SK-MEL-5 (cell line): ENCODE data around the gene TDRD15. TPM values are rescaled to one million over a fixed set of nuclear protein-coding genes. Genes with fewer than 3 reads are reported as not detected.
"Not testable (repeated sequence)": the region's sequence is repeated elsewhere in the genome, so short reads cannot be mapped to it uniquely, and the experiment has no call there.

Experiments
- DNase-seq: peaks from one replicate; pipeline ENCODE4 v3.0.0-alpha.2; 2016; ENCODE audit warnings: low read depth, low spot score
- in situ Hi-C: cut with HindIII; loops from 2 replicates; pipeline ENCODE4 v1.10.0; 2016; ENCODE audit warnings: low sequenced_read_pairs, high pct_unique_total_duplicates, low pct_unique_long_range_greater_than_20kb
- total RNA-seq: library from RNA; depleted of rRNA; stranded (reverse); fragments of >200 nt; shearing (Covaris generic); gene quantifications from 2 replicates; pipeline ENCODE4 v1.2.3, GENCODE V29; 2014

The TDRD15 gene
- total RNA-seq, 1 experiment from 2014 or later, result 0.16 TPM

DNA sequence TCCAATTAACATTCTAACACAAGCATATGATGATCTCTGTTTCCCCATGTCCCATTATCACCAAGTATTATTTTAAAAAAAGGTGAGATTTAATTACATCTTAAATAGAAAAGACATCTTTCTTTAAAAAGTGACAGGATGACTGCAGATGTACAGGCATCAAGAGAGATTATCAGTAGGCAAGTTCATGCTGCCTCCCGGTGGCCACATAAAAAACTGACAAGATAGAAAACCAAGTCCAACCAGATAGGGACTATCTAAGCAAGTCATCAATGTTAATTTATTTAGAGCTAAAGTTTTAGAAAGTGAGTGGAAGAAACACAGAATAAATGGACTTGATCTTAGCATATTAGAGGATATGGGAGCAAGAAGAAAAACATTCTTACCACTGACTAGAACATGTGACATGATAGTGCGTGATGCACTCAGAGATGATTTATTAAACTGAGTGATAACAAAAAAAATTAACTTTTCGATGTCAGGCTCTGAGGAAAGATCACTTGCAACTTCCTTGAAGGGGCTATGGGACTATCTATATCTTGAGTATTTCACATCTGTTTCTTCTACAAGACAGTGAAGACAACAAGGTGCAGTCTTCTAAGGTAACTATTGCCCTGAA is 5.4 kb upstream of the TDRD15 start:
- in situ Hi-C loops, result no loop called here
- peak; percentile 76 for DNase-seq

DNA sequence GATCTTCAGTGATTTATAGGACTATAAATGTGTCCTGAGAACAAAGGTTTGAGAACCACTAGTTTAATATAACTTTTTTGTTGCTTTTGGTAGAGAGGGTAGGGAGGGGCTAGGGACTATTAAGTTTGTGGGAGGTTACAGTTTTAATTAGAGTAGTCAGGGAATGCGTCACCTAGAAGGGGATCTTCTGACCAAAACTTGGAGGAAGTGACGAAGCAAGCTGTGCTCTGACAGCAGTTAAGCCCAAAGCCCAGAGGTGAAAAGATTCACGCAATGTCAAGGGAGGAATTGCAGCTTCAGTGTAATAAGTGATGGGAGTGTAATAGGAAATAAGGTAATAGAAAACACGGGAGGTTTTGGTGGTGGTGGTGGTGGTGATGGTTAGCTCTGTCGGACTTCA is 8.1 kb downstream of the TDRD15 start:
- no peak for DNase-seq
- in situ Hi-C loops, result no loop called here

DNA sequence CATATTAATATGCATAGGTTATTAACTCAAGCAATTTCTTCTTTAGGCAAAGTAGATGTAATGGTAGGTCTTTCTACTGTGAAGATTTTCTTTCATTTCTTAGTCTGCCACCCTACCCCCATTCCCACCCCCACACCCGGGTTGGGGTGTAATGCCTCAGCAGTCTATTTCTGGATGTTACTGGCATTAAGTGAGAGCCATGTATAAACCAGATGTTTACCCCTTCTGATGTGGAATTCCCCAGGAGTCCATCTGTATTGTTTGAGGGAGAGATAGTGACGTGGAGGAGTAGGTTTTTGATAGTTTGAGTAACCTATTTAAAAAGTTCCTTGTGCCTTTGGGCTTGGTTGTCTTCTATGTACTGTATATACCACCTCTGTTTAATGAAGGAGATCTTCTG is 11.8 kb downstream of the TDRD15 start:
- in situ Hi-C loops, result no loop called here
- DNase-seq, result no peak

DNA sequence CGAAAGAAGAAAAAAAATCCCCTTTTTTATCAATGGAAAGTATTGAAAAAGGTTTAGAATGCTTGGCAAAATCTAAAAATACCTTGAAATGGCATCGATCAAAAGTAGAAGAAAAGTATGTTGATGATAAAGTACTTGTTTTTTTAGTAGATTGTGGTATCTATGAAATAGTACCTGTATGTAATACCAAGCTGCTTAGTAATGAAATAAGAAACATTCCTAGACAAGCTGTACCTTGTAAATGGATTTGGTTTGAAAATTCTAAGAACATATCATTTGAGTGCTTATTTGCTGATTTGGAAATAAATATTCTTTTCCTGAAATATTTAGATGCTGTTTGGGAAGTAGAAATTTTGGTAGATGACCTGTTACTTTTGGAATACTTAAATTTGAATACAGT is 18.4 kb downstream of the TDRD15 start:
- DNase-seq, result no peak
- in situ Hi-C loops, result no loop called here

DNA sequence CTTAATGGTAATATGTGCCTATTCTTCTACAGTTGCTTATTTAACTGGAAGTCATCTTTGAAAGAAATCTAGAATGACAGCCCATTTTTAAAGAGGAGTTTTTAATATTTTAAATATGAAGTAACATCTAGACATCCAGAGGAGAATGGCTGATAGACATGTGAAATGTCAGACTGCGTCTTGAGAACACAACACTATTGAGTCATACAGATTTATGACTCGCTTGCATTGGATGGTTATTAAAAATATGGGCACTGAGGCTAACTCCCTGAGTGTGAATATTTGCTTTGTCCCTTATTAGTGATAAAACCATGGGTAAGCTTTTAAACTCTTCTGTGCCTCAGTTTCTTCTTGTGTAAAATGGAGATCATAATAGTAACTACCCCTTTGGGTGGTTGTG is 22.9 kb downstream of the TDRD15 start:
- DNase-seq, result no peak
- in situ Hi-C loops, result no loop called here

DNA sequence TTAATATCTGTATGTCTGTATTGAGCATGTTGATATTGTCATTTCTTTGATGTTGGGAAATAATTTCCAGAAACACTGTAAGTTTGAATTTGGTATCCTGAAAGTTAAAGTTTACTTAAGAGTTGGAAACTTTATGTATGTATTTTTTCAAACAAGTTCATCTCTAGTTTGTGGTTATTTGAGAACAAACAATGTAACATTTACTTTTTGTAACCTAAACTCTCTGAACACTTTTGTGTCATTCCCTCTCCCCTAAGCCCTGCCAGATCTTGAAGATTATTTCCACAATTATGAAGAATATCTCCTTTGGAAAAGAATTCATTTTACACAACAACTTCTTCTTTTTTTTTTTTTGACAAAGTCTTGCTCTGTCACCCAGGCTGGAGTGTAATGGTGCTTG is 24.9 kb downstream of the TDRD15 start:
- in situ Hi-C loops, result no loop called here
- no peak for DNase-seq

DNA sequence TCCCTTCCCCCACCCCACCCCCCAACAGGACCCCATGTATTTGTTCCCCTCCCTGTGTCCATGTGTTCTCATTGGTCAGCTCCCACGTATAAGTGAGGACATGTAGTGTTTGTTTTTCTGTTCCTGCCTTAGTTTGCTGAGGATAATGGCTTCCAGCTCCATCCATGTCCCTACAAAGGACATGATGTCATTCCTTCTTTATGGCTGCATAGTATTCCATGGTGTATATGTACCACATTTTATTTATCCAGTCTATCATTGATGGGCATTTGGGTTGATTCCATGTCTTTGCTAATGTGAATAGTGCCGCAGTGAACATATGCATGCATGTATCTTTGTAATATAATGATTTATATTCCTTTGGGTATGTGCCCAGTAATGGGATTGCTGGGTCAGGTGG is 27.5 kb downstream of the TDRD15 start:
- DNase-seq, in situ Hi-C loops: not testable (repeated sequence)

DNA sequence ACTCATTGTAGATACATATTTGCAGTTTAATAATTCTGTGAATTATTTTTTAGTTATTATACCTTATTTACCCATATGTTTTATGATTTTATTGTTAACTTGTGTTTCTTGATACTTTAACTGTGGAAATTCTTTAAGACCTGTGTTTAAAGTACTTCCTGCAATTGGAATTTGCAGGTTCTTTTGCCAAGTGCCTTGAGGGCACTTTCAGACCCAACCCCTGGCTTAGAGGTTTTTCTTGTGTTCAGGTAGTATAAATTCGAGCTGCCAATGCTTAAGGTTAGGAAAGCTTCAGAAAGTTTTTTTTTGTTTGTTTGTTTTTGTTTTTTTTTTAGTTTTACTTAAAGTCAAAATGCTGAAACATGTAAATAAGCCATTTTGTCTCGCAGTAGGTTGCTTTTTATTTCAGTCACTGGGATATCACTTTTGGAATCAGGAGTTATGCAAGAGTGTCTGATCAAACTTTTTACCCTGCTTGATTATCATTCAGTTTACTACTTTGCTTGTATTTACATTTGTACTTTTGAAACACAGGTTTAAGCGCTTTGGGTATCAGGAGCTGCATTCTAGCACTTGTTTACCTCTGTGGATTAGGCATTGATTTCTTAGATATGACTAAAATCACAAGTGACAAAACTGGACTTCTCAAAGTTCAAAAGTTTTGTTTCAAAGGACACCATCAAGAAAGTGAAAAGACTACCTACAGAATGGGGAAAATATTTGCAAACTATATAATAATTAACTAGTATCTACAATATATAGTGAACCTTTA is 31.8 kb downstream of the TDRD15 start:
- in situ Hi-C loops, result no loop called here
- no peak for DNase-seq

DNA sequence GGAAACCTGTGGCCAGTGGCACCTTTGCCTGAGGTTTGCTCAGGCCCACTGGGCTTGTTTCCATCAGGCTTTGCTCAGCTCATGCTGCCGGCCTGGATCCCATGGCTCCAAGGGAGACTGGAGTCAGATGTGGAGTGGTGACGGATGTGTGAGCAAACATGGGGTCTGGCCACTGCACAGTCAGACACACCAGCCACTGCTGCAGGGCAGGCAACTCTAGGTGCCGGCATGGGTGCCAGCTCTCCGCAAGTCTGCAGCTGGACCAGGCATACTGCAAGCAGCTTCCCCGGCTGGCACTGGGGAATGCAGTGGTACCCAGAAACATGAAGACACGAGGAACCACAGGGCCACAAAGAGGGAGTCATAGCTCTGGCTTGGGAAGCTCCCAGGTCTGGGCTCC is 37.4 kb downstream of the TDRD15 start:
- DNase-seq, result no peak
- in situ Hi-C loops, result no loop called here

DNA sequence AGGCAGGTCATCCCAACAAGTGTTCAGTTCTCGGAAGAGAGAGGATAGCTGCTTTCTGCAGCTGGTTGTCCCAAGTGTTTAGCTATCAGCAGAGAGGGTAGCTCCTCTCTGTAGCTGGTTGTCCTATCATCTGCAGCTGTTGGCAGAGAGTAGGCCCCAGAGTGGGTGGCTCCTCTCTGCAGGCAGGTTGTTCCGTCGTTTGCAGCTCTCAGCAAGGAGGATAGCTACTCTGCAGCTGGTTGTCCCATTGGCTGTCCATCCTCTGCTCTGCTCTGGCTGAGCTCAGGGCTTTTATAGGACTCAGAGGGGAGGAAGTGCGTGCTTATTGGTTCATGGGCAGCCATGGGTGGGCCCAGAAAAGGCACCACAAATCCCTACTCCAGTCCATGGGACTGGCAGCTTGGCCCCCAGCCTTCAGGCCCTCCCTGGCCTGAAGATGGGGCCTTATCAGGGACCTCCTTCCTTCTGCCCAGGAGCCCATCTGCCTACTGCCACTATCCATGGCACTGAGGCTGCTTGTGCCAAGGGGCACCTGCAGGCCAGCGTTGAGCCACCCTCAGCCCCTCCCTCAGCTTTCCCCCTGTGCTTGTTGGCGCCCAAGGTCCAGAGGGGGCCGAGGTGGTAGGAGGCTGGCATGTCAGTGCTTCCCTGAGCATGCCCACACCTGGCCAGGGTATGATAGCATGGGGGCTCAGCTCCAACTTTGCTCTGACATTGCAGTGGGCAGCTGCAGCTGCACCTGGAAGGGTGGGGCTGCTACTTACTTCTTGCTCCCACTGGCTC is 38.3 kb downstream of the TDRD15 start:
- in situ Hi-C loops, result no loop called here
- no peak for DNase-seq

DNA sequence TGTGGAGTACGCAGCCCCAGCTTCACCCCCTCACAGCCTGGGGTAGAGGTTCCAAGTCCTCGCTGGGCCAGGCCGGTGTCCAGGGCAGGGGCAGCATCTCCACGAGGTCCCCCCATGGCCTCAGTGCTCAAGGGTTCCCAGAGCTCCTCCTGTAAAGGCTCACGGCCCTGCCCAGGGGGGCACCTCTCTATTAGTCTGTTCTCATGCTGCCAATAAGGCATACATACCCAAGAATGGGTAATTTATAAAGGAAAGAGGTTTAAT is 38.8 kb downstream of the TDRD15 start:
- in situ Hi-C loops, result no loop called here
- no peak for DNase-seq

DNA sequence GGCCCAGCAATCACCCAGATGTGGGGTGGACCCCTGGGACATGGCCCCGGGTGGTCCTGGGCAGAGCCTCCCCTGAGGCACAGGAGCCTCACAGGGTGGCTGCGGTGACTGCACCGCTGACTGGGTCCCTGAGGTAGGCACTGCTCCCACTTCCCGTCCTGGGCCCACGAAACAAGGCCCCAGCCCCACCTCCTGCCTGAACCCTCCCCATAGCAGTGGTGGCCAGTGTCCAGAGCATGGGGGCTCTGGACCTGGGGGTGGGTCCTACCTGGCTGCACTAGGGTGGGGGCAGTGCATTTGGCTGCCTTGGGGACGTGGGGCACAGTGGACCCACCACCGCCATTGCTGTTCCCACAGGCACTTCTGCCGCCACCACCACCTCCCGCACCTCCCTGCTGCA is 39.4 kb downstream of the TDRD15 start:
- DNase-seq, result no peak
- in situ Hi-C loops, result no loop called here

DNA sequence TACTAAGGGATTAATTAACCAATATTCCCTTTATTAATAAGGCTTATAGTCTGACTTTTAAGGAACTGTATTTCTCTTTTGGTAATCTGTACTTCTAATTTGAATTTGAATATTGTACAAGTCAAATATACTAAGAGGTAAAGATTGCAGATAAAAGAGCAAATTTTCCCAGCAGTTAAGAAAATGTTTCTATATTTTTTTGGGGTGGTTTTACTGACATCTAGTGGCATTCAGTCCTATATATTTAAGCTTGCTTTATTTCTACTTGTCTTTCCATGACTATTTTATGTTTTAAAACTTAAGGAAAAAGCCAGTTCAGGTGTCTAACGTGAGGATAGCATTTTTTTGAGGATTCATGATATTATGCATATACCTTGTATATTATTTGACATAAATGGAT is 41.6 kb downstream of the TDRD15 start:
- DNase-seq, result peak; percentile 30
- in situ Hi-C loops, result no loop called here

DNA sequence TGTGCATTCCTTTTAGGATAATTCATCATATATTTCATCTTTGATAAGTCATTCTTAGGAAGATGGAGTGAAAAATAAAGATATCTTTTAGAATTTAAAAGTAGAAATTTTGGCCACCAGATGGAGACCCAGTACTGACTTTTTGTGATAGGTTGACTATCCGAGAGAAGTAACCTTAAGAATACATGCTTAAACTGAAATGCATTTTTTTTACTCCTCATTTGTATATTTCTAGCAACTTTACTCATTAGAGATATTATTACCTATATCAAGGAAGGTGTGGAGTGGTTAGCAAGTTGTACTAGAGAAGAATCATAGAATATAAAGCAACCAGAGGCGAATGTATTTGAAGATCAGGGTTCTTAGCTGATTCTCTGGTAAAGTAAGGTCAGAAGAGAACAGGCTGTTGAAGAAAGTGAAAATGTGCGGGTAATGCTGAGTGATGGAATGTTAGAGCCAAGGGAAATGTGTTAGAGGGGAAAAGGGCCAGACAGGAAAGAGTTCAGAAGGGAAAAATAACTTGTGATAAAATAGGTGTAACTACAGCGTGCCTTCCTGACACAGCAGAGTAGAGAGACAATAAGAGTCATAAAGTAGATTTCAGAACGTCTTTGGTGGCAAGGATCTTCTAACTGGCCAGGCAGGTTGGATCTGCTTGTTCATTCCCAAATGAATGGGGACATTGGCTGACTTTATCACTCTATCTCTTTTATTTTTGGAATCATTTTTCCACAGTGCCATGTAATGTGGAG is 52.3 kb downstream of the TDRD15 start:
- in situ Hi-C loops, result no loop called here
- DNase-seq, result peak; percentile 57

DNA sequence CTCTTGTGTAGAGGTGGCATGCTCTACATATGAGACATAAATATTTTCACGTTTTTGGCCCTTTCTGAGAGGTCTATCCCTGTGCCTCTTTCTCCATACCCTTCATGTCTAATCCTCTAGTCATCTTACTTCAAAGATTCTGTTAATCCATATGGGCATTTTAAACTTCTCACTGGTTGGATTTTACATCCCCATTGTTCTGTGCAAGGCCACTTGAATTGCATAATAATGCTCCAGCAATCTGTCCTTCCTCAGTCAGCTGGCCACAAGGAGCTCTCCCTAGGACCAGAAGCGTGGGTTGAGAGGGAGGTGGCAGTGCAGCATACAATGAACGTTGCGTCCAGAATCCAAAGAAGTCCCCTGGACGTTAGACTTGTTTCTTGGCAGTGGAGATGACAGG is 58.2 kb downstream of the TDRD15 start:
- in situ Hi-C loops, result no loop called here
- DNase-seq, result no peak

DNA sequence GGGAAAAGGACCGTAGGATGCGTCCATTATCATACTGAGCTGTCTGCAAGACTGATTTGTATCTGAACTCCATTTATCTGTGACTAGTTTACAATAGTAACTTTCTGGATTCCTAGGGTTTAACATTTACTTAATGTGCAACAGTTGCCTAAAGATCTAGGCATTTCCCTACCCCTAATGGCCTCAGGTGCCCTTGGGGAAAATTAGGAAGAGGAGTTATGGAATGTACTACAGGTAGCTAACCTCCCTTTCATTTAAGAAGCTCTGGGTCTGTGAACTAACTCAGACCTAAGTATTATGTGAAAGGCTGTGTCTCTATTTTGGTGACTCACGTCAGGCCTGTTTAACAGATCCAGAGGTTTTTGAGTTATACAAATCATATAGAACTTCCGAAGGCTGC is 59.5 kb downstream of the TDRD15 start:
- DNase-seq, result no peak
- in situ Hi-C loops, result no loop called here

DNA sequence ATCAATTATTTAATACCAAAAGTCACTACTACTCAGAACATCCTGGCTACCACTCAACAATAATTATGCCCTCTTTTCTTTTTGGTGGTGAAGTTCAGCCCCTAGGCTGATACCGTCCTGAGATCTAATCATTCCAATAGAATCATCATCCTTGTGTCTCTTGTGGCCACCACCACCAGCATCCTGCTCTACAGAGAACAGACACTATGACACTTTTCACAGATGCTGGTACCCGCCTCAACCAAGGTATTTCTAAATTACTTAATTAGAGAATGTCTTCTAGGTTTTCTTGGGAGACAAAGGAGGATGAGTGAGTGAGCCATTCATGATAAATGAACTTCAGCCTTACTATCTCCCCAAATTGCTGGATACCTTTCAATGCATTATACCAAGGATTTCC is 60.0 kb downstream of the TDRD15 start:
- in situ Hi-C loops, result no loop called here
- no peak for DNase-seq

DNA sequence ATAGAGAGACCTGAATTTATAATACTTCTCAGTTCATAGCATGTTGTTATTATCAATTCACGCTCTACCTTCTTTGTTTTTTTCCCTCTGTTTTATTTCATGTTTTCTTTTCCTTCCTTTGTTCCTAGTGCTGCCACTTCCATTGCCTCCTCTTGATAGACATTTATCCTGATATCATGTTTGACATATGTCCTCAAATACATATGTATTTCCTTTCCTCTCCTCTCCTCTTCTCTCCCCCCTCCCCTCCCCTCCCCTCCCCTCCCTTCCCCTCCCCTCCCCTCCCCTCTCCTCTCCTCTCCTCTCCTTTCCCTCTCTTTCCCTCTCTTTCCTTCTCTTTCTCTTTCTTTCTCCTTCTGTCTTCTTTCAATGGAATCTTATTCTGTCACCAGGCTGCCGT is 67.8 kb downstream of the TDRD15 start:
- in situ Hi-C loops, result no loop called here
- no peak for DNase-seq
